Hematopoietic multipotent progenitor cell treated with erythropoietin and hydrocortisone succinate and interleukin-3 and kit ligand, for 6 days (in vitro differentiated cells): Measurements from ENCODE around the gene HSCB.
A peak's percentile ranks its signal among the peaks of the same experiment; 100 is the strongest.
"Not testable (repeated sequence)": the region's sequence is repeated elsewhere in the genome, so short reads cannot be mapped to it uniquely, and the experiment has no call there.

ENCODE experiments used
- DNase-seq: peaks from one replicate; pipeline ENCODE4 v3.0.0-alpha.2; 2015

HSCB gene, protein sequence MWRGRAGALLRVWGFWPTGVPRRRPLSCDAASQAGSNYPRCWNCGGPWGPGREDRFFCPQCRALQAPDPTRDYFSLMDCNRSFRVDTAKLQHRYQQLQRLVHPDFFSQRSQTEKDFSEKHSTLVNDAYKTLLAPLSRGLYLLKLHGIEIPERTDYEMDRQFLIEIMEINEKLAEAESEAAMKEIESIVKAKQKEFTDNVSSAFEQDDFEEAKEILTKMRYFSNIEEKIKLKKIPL

DNA sequence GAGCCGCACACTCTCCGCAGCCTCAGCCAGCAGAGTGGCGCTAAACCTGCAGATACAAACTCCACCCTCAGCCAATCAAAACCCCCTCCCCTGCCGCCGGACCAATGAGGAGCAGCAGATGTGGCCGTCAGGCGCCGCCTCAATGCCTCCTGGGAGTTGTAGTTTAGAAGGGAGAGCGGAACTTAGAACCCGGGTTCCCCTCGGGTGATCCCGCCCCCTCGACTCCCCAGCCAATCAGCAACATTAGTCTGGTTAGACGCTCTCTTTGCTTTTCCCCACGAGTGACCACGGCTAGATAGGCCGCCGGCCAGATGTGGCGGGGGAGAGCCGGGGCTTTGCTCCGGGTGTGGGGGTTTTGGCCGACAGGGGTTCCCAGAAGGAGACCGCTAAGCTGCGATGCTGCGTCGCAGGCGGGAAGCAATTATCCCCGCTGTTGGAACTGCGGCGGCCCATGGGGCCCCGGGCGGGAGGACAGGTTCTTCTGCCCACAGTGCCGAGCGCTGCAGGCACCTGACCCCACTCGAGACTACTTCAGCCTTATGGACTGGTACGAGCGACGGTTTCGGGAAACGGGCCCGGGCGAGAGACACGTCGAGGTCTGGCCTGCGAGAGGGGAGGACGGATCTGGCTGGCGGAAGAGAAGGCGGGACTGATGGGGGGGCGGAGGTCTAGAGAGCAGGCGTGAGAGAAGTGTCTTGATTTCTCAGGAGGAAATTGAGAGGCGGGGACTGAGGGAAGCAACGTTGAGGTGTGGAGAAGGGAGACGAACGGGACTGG is at the start of gene HSCB, which contains the start of gene CHEK2:
HSCB (plus strand) TSS at position 255 of the 777 bp plus-strand sequence; CDS start at position 312, 57 bp downstream.
CHEK2 (minus strand) TSS at position 36 of the 777 bp plus-strand sequence. CDS start 7,099 bp downstream, outside the sequence.
- DNase-seq = peak; percentile 99

DNA sequence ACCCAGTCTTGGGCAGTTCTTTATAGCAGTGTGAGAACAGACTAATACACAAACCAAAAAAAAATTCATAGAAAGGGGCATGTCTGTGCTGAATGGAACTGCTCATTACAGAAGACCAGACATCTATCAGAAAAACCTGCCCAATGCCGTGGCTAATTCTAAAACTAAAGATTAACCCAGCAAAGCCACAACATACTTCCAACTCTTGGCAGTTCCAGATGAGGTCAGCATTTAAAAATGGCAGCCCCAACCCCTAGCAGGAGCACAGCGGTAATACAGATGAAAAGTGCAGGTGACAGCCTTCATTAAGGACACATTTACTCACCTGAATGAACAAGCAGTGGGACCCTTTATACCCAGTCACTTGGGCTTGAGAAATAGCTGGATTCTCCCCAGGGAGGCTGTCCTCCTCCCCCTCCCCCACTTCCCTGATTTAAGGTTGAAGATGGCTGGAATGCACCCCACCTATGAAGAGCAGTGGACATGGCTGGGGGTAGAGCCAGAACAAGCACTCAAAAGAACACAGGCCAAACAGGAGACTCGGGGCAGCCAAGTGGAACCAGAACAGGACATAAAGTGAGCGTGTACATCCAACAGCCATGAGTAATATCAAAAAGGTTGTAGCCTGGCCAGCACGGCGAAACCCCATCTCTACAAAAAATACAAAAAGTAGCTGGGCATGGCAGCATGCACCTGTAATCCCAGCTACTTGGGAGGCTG is 48.6 kb upstream of the HSCB start:
- DNase-seq = not testable (repeated sequence)

DNA sequence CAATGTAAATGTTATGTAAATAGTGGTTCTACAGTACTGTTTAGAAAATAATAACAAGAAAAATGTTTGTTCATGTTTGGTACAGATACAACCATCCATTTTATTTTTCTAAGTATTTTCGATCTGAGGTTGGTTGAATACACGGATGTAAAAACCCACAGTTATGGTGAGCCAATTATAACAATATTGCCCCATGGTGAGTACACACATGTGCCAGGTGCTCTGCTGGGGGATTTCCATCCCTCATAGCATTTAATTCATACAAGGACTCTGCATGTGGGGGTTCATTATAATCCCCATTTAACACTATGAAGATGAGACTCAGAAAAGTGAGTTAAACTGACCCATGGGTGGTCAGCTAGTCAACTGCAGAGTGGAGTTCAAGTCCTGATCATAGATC is 38.9 kb upstream of the HSCB start:
- no peak for DNase-seq

DNA sequence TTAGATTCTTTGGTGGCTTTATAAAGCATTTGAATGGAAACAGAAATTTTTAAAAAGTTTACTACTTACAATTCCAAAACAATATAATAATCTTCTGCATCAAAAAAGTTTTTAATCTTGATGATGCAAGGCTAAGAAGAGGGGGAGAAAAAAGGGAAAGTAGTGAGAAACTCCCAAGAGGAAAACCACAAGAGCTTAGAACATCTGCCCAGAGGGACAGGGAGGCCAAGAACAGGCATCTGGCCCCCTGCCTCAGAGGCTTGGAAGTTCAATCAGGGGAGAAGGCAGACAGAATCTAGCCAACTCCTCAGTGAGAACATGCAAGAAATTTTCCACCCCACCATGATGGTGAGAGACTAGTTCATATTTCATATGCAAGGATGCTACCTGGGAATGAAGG is 38.4 kb upstream of the HSCB start:
- DNase-seq = no peak

DNA sequence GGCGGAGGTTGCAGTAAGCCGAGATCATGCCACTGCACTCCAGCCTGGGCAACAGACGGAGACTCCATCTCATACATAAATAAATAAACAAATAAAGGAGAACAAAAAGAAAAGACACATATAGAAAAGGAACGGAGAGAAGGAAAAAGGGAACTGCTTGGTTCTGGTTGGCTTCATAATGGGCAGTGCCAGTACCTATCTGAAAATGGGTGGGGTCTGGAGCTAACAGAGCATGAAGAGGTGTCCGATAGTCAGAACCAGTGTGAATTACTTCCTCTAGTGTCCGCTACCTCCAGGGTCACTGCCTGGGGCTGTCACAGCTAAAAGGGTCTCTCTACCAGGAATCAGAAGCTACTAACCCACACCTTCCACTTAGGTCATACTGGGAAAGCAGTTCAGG is 35.0 kb upstream of the HSCB start:
- DNase-seq = no peak

DNA sequence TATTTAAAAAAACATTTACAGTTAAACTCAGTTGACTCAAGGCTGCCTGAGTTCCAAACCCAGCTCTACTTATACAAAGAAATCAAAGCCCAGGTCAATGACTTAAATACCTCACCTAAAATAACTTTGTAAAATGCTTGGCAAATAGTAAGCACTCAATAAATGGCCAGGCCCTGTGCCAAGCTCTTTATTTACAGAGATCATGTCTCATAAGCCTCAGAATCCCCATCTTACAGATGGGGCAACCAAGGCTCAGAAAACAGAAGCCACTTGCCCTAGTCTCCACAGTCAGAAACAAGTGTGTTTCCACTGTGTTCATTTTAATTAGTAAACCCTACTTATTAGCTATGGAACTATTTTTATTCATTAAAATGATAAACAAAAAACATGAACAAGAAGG is 31.7 kb upstream of the HSCB start:
- no peak for DNase-seq

DNA sequence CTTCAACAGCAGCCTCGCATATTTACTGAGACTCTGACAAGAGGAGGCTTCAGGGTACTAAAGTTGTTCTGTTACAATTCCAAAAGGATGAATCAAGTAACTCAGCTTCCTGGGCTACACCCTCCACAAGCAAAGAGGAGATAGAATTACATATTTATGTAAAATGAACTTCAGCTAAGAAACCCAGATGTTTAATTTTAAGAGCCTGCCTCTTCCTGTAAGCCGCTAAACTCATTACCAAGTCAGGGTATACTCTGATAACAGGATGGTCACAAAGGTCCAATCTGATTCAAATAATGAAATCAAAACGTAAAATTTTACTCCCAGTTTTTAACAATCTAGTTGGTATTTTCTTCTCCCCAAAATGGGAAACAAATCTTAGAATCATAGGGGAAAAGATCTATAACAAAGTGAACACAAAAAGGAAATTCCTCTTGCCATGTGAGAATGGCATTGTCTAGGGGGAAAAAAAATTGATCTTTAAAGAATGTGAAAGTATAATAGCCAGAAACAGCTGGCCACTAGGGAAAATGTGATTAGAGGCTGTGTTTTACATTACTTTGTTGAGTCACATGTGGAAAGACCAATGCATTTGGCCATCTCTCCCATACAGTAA is 31.2 kb upstream of the HSCB start:
- DNase-seq = no peak

DNA sequence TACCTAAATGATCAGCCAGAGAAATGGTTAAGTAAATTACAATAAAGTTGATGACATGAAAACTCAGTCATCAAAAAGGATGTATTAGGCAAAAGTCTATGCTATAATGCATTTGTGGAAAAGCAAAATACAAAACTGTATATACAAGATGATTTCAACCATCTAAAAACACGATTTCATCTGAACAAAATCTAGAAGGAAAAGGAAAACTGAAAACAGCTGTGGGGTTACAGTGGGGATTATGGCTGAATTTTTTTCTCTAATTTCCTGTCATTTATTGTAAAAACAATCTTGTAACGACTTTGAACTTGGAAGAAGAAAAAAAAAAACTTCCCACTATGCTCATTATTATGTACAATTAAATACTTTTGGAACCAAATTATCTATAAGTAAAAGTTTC is 30.5 kb upstream of the HSCB start:
- DNase-seq = no peak

DNA sequence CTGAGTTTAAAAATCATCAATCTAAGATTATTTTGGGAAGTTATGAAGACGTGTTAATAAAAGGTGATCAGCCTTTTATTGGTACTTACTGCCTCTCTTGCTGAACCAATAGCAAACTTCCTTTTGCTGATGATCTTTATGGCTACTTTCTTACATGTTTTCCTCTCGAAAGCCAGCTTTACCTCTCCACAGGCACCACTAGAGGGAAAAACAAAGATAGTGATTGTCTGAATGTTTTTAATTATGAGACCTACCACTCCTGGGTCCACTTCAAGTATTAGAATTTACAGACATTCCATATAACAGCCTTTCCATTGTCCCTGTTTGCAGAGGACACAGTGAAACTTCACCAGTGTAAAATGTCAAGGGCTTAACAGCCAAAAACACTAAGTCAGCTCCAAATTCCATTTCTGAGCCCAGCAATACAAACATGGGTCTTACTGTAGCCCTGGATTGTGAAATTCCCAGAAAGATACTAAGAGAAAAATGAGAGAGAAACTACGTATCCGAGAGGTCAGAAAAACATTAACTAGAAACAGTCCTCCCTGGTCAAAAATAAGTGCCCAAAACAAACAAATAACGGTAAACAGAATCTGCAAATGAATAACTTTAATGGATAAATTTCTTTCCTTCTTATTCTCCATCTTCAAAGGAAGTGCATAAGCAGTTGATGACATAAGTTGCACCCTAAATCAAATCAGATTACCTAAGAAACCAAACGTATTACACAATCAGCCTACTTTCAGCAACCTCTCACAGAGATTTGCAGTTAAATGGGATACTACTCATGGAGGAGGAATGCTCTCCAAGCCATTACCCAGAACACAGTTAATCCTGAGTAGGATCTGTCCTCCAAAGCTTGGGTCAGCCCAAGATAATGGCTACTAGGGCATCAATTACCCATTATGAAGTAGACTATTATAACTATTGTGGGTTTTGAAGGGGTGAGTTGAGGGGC is 29.7 kb upstream of the HSCB start:
- no peak for DNase-seq

DNA sequence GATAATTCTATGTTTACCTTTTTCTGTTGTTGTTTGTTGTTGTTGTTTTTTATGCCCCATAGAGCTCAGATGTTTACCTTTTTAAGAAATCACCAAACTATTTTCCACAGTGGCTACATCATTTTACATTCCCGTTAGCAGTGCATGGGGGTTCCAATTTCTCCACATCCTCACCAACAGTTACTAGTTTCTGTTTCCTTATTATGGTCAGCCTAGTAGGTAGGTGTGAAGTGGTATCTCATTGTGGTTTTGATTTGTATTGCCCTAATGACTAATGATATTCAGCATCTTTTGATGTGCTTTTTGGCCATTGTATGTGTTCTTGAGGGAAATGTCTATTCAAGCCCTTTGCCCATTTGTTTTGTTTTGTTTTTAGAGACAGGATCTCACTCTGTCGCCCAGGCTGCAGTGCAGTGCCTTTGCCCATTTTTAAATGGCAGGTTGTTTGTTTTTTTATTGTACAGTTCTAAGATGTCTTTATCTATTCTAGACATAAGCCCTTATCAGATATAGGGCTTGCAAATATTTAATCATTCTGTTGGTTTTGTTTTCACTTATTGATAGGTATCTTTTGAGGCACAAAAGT is 27.7 kb upstream of the HSCB start:
- DNase-seq = no peak

DNA sequence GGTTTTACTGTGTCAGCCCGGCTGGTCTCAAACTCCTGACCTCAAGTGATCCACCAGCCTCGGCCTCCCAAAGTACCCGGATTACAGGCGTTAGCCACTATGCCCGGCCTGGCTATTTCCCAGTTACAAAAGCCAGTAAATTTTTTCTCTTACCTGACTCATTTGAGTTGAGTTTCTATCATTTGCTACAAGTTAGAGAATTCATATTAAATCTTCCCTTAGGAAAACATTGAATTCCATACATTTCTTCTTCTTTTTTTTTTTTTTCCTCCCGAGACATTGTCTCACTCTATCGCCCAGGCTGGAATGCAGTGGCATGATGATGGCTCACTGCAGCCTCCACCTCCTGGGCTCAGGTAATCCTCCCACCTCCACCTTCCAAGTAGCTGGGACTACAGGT is 26.2 kb upstream of the HSCB start:
- DNase-seq = no peak

DNA sequence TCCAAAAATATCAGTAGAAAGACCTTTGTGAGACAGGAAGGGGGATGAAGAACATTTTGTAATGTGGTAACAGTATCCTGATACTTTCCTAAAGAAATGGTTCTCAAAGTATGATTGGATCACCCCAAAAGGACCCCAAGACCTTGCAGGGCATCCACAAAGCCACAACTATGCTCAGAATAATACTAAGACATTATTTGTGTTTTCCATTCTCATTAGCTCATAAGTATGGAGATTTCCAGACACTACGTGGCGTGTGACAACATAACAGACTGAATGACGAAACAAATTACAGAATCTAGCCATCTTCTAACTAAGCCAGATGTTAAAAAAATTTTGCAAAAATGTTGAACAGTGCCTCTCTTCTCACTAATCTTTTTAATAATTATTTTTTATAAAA is 25.2 kb upstream of the HSCB start:
- no peak for DNase-seq

DNA sequence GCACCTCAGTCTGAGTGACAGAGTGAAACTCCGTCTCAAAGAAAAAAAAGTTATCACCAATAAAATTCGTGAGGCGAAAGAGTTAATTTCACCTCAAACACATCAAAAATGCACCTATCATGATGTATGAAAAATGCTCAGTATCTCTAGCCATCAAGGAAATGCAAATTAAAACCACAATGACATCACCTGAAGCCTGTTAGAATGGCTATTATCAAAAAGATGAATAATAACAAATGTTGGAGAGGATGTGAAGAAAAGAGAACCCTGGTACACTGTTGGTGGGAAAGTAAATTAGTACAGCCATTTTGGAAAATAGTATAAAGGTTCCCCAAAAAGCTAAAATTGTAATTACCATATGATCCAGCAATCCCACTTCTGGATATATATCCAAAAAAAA is 23.8 kb upstream of the HSCB start:
- no peak for DNase-seq

DNA sequence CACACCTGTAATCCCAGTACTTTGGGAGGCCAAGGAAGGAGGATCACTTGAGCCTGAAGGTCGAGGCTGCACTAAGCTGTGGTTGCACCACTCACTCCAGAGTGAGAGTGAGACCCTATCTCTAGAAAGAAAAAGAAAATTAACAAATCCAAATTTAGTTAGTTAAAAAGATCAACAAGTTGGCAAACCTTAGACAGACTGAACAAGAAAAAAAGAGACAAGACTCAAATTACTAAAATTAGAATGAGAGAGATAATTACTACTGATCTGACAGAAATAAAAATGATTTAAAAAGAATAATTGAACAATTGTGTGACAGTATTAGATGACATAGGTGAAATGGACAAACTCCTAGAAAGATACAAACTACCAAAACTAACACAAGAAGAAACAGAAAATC is 13.8 kb upstream of the HSCB start:
- no peak for DNase-seq

DNA sequence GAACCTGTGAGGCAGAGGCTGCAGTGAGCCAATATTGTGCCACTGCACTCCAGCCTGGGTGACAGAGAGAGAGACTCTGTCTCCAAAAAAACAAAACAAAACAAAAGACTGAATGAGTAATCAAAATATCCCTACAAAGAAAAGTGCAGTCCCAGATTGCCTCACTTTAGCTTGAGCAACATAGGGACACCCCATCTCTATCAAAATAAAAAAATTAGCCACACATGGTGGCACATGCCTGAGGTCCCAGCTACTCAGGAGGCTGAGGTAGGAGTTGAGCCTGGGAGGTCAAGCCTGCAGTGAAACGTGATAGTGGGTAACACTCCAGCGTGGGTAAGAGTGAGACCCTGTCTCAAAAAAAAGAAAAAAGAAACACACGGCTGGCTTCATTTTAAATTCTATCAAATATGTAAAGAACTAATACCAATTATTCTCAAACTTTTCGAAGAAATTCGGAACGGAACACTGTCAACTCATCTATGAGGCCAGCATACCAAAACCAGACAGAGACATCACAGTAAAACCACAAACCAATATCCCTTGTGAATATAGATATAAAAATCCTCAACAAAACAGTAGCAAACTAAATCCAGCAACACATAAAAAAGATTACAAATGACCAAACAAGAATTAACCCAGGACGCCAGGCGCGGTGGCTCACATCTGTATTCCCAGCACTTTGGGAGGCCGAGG is 13.1 kb upstream of the HSCB start:
- no peak for DNase-seq

DNA sequence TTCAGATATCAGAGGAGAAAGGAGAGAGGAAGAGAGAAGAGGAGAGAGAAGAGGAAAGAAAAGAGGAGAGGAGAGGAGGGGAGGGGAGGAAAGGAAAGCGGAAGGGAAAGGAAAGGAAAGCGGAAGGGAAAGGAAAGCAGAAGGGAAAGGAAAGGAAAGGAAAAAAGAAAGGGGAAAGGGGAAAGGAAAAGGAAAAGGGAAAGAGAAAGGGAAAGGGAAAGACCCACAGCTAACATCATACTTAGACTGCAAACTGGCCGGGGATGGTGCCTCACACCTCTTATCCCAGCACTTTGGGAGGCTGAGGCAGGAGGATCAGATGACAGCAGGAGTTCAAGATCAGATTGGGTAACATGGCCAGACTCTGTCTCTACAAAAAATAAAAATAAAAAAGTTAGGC is 11.7 kb upstream of the HSCB start:
- DNase-seq = no peak

DNA sequence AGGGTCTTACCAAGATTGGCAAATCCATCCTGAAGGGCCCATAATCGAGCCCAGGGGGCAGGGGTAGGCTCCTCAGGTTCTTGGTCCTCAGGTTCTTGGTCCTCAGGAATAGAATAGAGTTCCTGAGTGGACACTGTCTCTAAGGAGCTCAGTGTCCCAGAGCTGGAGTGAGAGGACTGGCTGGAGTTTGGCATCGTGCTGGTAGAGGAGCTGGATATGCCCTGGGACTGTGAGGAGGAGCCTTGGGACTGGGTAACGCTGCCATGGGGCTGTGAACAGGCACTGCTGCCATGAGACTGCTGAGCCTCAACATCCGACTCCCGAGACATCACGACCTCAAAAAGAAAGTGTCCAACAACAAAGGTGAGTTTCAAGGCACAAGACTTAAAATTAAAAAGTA is 7.4 kb upstream of the HSCB start:
- DNase-seq = no peak

DNA sequence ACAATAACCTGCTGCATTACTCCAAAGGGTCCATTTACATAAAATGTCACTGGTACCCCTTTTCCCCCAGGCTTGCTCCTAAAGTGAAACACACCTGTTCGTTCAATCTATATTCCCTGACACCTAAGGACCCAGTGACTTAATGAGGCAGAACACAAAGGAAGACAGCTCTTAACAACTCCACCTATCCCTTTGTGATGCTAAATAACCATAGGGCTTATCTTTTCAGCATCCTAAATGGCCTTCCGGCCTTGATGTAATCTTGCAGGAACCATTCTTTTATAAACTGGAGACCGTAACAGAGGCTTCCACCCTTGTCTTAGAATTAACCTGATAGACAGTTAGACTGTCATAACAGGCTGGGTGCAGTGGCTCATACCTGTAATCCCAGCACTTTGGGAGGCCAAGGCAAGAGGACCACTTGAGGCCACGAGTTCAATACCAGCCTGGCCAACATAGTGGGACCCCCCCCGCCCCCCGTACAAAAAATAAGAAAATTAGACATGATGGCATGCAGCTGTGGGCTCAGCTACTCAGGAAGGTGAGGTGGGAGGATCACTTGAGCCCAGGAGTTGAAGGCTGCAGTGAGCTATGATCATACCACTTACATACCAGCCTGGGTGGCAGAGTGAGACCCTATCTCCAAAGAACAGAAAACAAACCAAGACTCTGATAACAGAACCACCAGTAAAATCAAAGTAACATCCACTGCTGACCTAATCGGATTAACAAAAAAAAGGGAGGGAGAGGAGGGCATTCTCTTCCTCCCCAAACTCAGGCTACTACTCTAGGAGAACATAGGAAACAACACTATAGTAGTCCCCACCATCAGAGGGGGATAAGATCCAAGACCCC is 5.3 kb upstream of the HSCB start:
- DNase-seq = peak; percentile 68

DNA sequence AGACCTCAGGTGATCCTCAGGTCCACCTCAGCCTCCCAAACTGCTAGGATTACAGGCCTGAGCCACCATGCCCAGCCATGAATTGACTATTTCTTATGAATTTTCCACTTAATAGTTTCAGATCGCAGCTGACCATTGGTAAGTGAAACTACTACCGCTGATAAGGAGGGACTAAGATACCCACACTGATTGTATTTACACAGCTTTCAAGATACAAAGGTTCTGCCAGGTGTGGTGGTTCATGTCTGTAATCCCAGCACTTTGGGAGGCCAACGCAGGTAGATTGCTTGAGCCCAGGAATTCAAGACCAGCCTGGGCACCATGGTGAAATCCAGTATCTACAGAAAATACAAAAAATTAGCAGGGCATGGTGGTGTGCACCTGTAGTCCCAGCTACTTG is 4.1 kb upstream of the HSCB start:
- DNase-seq = no peak

DNA sequence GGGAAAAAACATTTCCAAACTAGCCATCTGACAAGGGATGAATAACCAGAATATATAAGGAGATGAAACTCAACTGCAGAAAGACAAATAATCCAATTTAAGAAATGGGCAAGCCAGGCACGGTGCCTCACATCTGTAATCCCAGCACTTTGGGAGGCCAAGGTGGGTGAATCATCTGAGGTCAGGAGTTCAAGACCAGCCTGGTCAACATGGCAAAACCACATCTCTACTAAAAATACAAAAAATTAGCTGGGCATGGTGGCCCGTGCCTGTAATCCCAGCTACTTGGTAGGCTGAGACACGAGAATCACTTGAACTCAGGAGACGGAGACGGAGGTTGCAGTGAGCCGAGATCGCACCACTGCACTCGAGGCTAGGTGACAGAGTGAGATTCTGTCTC is 3.0 kb upstream of the HSCB start:
- not testable (repeated sequence) for DNase-seq
